Measurements from ENCODE around the gene MTCH1.
A peak's percentile ranks its signal among the peaks of the same experiment; 100 is the strongest.
"Not testable (repeated sequence)": the region's sequence is repeated elsewhere in the genome, so short reads cannot be mapped to it uniquely, and the experiment has no call there.

MTCH1 gene

GRCh38 chr6:36954262-36954931, 31.6 kb downstream of the MTCH1 start, which contains the start of gene PI16:
TSS of gene PI16 (plus strand) at chr6:36954738. CDS start at chr6:36954761, 23 bp downstream.
- DNase-seq (ENCODE audit: low spot score), result no peak

- DNase-seq (ENCODE audit: low spot score), result no peak
Measured at GRCh38 chr6:36953931-36954261, 32.1 kb downstream of the MTCH1 start.

- no peak for DNase-seq (ENCODE audit: low spot score)
Measured at GRCh38 chr6:36949636-36950035, 36.4 kb downstream of the MTCH1 start.

- DNase-seq (ENCODE audit: low spot score), result not testable (repeated sequence)
Measured at GRCh38 chr6:36949076-36949475, 36.9 kb downstream of the MTCH1 start.

GRCh38 chr6:36947570-36948351, 38.2 kb downstream of the MTCH1 start:
- DNase-seq (ENCODE audit: low spot score), result peak; percentile 99

GRCh38 chr6:36946526-36946925, 39.5 kb downstream of the MTCH1 start:
- DNase-seq (ENCODE audit: low spot score), result no peak

- DNase-seq (ENCODE audit: low spot score), result no peak
Measured at GRCh38 chr6:36945301-36945700, 40.7 kb downstream of the MTCH1 start.

- DNase-seq (ENCODE audit: low spot score), result no peak
Measured at GRCh38 chr6:36944650-36945049, 41.3 kb downstream of the MTCH1 start.

GRCh38 chr6:36942329-36942728, 43.7 kb downstream of the MTCH1 start:
- DNase-seq (ENCODE audit: low spot score), result not testable (repeated sequence)

GRCh38 chr6:36941561-36941960, 44.4 kb downstream of the MTCH1 start:
- not testable (repeated sequence) for DNase-seq (ENCODE audit: low spot score)

- DNase-seq (ENCODE audit: low spot score), result no peak
Measured at GRCh38 chr6:36940027-36940426, 46.0 kb downstream of the MTCH1 start.

GRCh38 chr6:36939005-36939404, 47.0 kb downstream of the MTCH1 start:
- DNase-seq (ENCODE audit: low spot score), result not testable (repeated sequence)

GRCh38 chr6:36938536-36938935, 47.5 kb downstream of the MTCH1 start:
- DNase-seq (ENCODE audit: low spot score), result no peak

- DNase-seq (ENCODE audit: low spot score), result no peak
Measured at GRCh38 chr6:36937896-36938295, 48.1 kb downstream of the MTCH1 start.

- no peak for DNase-seq (ENCODE audit: low spot score)
Measured at GRCh38 chr6:36936824-36937223, 49.2 kb downstream of the MTCH1 start.

- DNase-seq (ENCODE audit: low spot score), result no peak
Measured at GRCh38 chr6:36934901-36935300, 51.1 kb downstream of the MTCH1 start.

- no peak for DNase-seq (ENCODE audit: low spot score)
Measured at GRCh38 chr6:36933519-36933918, 52.5 kb downstream of the MTCH1 start.

- DNase-seq (ENCODE audit: low spot score), result no peak
Measured at GRCh38 chr6:36933102-36933501, 52.9 kb downstream of the MTCH1 start.

GRCh38 chr6:36930483-36930882, 55.5 kb downstream of the MTCH1 start:
- DNase-seq (ENCODE audit: low spot score), result no peak

GRCh38 chr6:36929607-36930006, 56.4 kb downstream of the MTCH1 start:
- no peak for DNase-seq (ENCODE audit: low spot score)

GRCh38 chr6:36929152-36929551, 56.8 kb downstream of the MTCH1 start:
- no peak for DNase-seq (ENCODE audit: low spot score)

- no peak for DNase-seq (ENCODE audit: low spot score)
Measured at GRCh38 chr6:36928547-36928918, 57.5 kb downstream of the MTCH1 start.

- DNase-seq (ENCODE audit: low spot score), result no peak
Measured at GRCh38 chr6:36927691-36928546, 58.1 kb downstream of the MTCH1 start.

All from pons (tissue), 1 donor.